PC-3 (cell line): Measurements from ENCODE around the gene ZNRF1.

Experiments
- CTCF ChIP-seq: fragments of 300-600 bp; sonication (generic); conservative IDR thresholded peaks from 2 replicates; pipeline ENCODE4 v1.5.1; 2017; ENCODE audit warnings: antibody characterized with exemption, low read depth, mild to moderate bottlenecking, low read length
- EZH2 ChIP-seq: fragments of 300-600 bp; sonication (generic); IDR thresholded peaks from one replicate; pipeline ENCODE4 v1.6.1; 2017; ENCODE audit warnings: antibody characterized with exemption, mild to moderate bottlenecking, low read length; ENCODE audit not compliant: unreplicated experiment

- TF ChIP-seq CTCF (no peak), EZH2 (no peak)
Measured at GRCh38 chr16:75061669-75062068, 62.8 kb downstream of the ZNRF1 start.
